Measurements from ENCODE around the gene CCNL1.

CCNL1 gene

GRCh38 chr3:157119369-157119951 is 40.5 kb downstream of the CCNL1 start:
- H3K36me3 ChIP-seq (ENCODE audit: control insufficient read depth in 1 of 2, insufficient read depth in 2 of 2, low read length in 2 of 2), result no peaks in the 10 kb centered on the region
- no peak overlapping the region for H3K4me3 ChIP-seq (ENCODE audit: low read depth in 1 of 2, low read length in 2 of 2)
- no peaks in the 10 kb centered on the region for H3K9me3 ChIP-seq (ENCODE audit: control insufficient read depth in 1 of 2, low read length in 2 of 2)
- H3K27ac ChIP-seq (ENCODE audit: low read length), result no peak overlapping the region
- no peaks in the 10 kb centered on the region for H3K4me1 ChIP-seq (ENCODE audit: control insufficient read depth in 1 of 2, insufficient read depth in 2 of 2, low read length in 2 of 2)
- H3K27me3 ChIP-seq (ENCODE audit: low read depth, low read length), result no peaks in the 10 kb centered on the region

GRCh38 chr3:157117875-157118654 is 41.9 kb downstream of the CCNL1 start:
- H3K4me3 ChIP-seq (ENCODE audit: low read depth in 1 of 2, low read length in 2 of 2), result no peak overlapping the region
- no peaks in the 10 kb centered on the region for H3K4me1 ChIP-seq (ENCODE audit: control insufficient read depth in 1 of 2, insufficient read depth in 2 of 2, low read length in 2 of 2)
- H3K9me3 ChIP-seq (ENCODE audit: control insufficient read depth in 1 of 2, low read length in 2 of 2), result no peaks in the 10 kb centered on the region
- H3K36me3 ChIP-seq (ENCODE audit: control insufficient read depth in 1 of 2, insufficient read depth in 2 of 2, low read length in 2 of 2), result no peaks in the 10 kb centered on the region
- no peak overlapping the region for H3K27ac ChIP-seq (ENCODE audit: low read length)
- no peaks in the 10 kb centered on the region for H3K27me3 ChIP-seq (ENCODE audit: low read depth, low read length)

GRCh38 chr3:157117206-157117605 is 42.7 kb downstream of the CCNL1 start:
- Histone ChIP-seq H3K36me3 (ENCODE audit: control insufficient read depth in 1 of 2, insufficient read depth in 2 of 2, low read length in 2 of 2) (no peaks in the 10 kb centered on the region), H3K27ac (ENCODE audit: low read length) (no peak overlapping the region), H3K4me1 (ENCODE audit: control insufficient read depth in 1 of 2, insufficient read depth in 2 of 2, low read length in 2 of 2) (no peaks in the 10 kb centered on the region), H3K9me3 (ENCODE audit: control insufficient read depth in 1 of 2, low read length in 2 of 2) (no peaks in the 10 kb centered on the region), H3K4me3 (ENCODE audit: low read depth in 1 of 2, low read length in 2 of 2) (no peak overlapping the region), H3K27me3 (ENCODE audit: low read depth, low read length) (no peaks in the 10 kb centered on the region)

- Histone ChIP-seq H3K27me3 (ENCODE audit: low read depth, low read length) (no peaks in the 10 kb centered on the region), H3K4me1 (ENCODE audit: control insufficient read depth in 1 of 2, insufficient read depth in 2 of 2, low read length in 2 of 2) (peaks cover 0 to 6% of the 10 kb centered on the region in 2 donors), H3K4me3 (ENCODE audit: low read depth in 1 of 2, low read length in 2 of 2) (no peak overlapping the region), H3K9me3 (ENCODE audit: control insufficient read depth in 1 of 2, low read length in 2 of 2) (no peaks in the 10 kb centered on the region), H3K27ac (ENCODE audit: low read length) (no peak overlapping the region), H3K36me3 (ENCODE audit: control insufficient read depth in 1 of 2, insufficient read depth in 2 of 2, low read length in 2 of 2) (no peaks in the 10 kb centered on the region)
These were observed 43.9 kb downstream of the CCNL1 start for GRCh38 chr3:157116017-157116416.

GRCh38 chr3:157115069-157116006 is 44.6 kb downstream of the CCNL1 start:
- Histone ChIP-seq H3K27ac (ENCODE audit: low read length) (no peak overlapping the region), H3K36me3 (ENCODE audit: control insufficient read depth in 1 of 2, insufficient read depth in 2 of 2, low read length in 2 of 2) (no peaks in the 10 kb centered on the region), H3K27me3 (ENCODE audit: low read depth, low read length) (no peaks in the 10 kb centered on the region), H3K4me1 (ENCODE audit: control insufficient read depth in 1 of 2, insufficient read depth in 2 of 2, low read length in 2 of 2) (peaks cover 0 to 11% of the 10 kb centered on the region in 2 donors), H3K4me3 (ENCODE audit: low read depth in 1 of 2, low read length in 2 of 2) (no peak overlapping the region), H3K9me3 (ENCODE audit: control insufficient read depth in 1 of 2, low read length in 2 of 2) (no peaks in the 10 kb centered on the region)

GRCh38 chr3:157113832-157114505 is 46.0 kb downstream of the CCNL1 start:
- no peak overlapping the region for H3K4me3 ChIP-seq (ENCODE audit: low read depth in 1 of 2, low read length in 2 of 2)
- H3K9me3 ChIP-seq (ENCODE audit: control insufficient read depth in 1 of 2, low read length in 2 of 2), result no peaks in the 10 kb centered on the region
- H3K27ac ChIP-seq (ENCODE audit: low read length), result no peak overlapping the region
- peaks cover 0 to 16% of the 10 kb centered on the region in 2 donors for H3K4me1 ChIP-seq (ENCODE audit: control insufficient read depth in 1 of 2, insufficient read depth in 2 of 2, low read length in 2 of 2)
- no peaks in the 10 kb centered on the region for H3K27me3 ChIP-seq (ENCODE audit: low read depth, low read length)
- no peaks in the 10 kb centered on the region for H3K36me3 ChIP-seq (ENCODE audit: control insufficient read depth in 1 of 2, insufficient read depth in 2 of 2, low read length in 2 of 2)

GRCh38 chr3:157112536-157112935 is 47.4 kb downstream of the CCNL1 start:
- H3K27ac ChIP-seq (ENCODE audit: low read length), result no peak overlapping the region
- H3K27me3 ChIP-seq (ENCODE audit: low read depth, low read length), result no peaks in the 10 kb centered on the region
- no peaks in the 10 kb centered on the region for H3K36me3 ChIP-seq (ENCODE audit: control insufficient read depth in 1 of 2, insufficient read depth in 2 of 2, low read length in 2 of 2)
- H3K4me1 ChIP-seq (ENCODE audit: control insufficient read depth in 1 of 2, insufficient read depth in 2 of 2, low read length in 2 of 2), result peaks cover 0 to 20% of the 10 kb centered on the region in 2 donors
- no peaks in the 10 kb centered on the region for H3K9me3 ChIP-seq (ENCODE audit: control insufficient read depth in 1 of 2, low read length in 2 of 2)
- no peak overlapping the region for H3K4me3 ChIP-seq (ENCODE audit: low read depth in 1 of 2, low read length in 2 of 2)

GRCh38 chr3:157111518-157111917 is 48.4 kb downstream of the CCNL1 start:
- no peaks in the 10 kb centered on the region for H3K27me3 ChIP-seq (ENCODE audit: low read depth, low read length)
- H3K9me3 ChIP-seq (ENCODE audit: control insufficient read depth in 1 of 2, low read length in 2 of 2), result no peaks in the 10 kb centered on the region
- no peak overlapping the region for H3K27ac ChIP-seq (ENCODE audit: low read length)

GRCh38 chr3:157110761-157111278 is 49.1 kb downstream of the CCNL1 start:
- Histone ChIP-seq H3K27ac (ENCODE audit: low read length) (no peak overlapping the region), H3K27me3 (ENCODE audit: low read depth, low read length) (no peaks in the 10 kb centered on the region), H3K36me3 (ENCODE audit: control insufficient read depth in 1 of 2, insufficient read depth in 2 of 2, low read length in 2 of 2) (no peaks in the 10 kb centered on the region), H3K4me1 (ENCODE audit: control insufficient read depth in 1 of 2, insufficient read depth in 2 of 2, low read length in 2 of 2) (peaks cover 0 to 20% of the 10 kb centered on the region in 2 donors), H3K9me3 (ENCODE audit: control insufficient read depth in 1 of 2, low read length in 2 of 2) (no peaks in the 10 kb centered on the region), H3K4me3 (ENCODE audit: low read depth in 1 of 2, low read length in 2 of 2) (no peak overlapping the region)

More at GRCh38 chr3:157111518-157111917, 48.4 kb downstream of the CCNL1 start:
- H3K4me3 ChIP-seq (ENCODE audit: low read depth in 1 of 2, low read length in 2 of 2), result no peak overlapping the region
- H3K4me1 ChIP-seq (ENCODE audit: control insufficient read depth in 1 of 2, insufficient read depth in 2 of 2, low read length in 2 of 2), result peaks cover 0 to 20% of the 10 kb centered on the region in 2 donors
- no peaks in the 10 kb centered on the region for H3K36me3 ChIP-seq (ENCODE audit: control insufficient read depth in 1 of 2, insufficient read depth in 2 of 2, low read length in 2 of 2)

GRCh38 chr3:157109267-157110141 is 50.4 kb downstream of the CCNL1 start:
- no peak overlapping the region for H3K27ac ChIP-seq (ENCODE audit: low read length)
- no peak overlapping the region for H3K4me3 ChIP-seq (ENCODE audit: low read depth in 1 of 2, low read length in 2 of 2)
- H3K9me3 ChIP-seq (ENCODE audit: control insufficient read depth in 1 of 2, low read length in 2 of 2), result no peaks in the 10 kb centered on the region
- H3K27me3 ChIP-seq (ENCODE audit: low read depth, low read length), result no peaks in the 10 kb centered on the region
- H3K36me3 ChIP-seq (ENCODE audit: control insufficient read depth in 1 of 2, insufficient read depth in 2 of 2, low read length in 2 of 2), result no peaks in the 10 kb centered on the region
- peaks cover 0 to 20% of the 10 kb centered on the region in 2 donors for H3K4me1 ChIP-seq (ENCODE audit: control insufficient read depth in 1 of 2, insufficient read depth in 2 of 2, low read length in 2 of 2)

Measured in muscle layer of duodenum (tissue), 2 donors.